Neural cell (in vitro differentiated cells): ENCODE results near the gene FAM184A. TPM values are rescaled to one million over a fixed set of nuclear protein-coding genes. Genes with fewer than 3 reads are reported as not detected.

Experiments used
- H2AFZ ChIP-seq: fragments of 200-600, 300-800 bp; sonication (generic), shearing (Covaris generic); 2 replicates; pipeline ENCODE4 v1.6.0; 2014; ENCODE audit warnings: low read depth, mild to moderate bottlenecking, antibody characterized with exemption, low read length, moderate library complexity
- H3F3A ChIP-seq: fragments of 200-600 bp; shearing (Covaris generic); 2 replicates; pipeline ENCODE4 v1.6.1; 2016; ENCODE audit warnings: mild to moderate bottlenecking, moderate library complexity, mixed read lengths, antibody characterized with exemption, low read length; ENCODE audit not compliant: insufficient read depth, poor library complexity, severe bottlenecking
- H3K27ac ChIP-seq: fragments of 200-600, 300-800 bp; sonication (generic), shearing (Covaris generic); 2 replicates; pipeline ENCODE4 v1.5.1; 2014; ENCODE audit warnings: mild to moderate bottlenecking, low read length, moderate library complexity
- H3K27me3 ChIP-seq: fragments of 300-800, 200-600 bp; sonication (generic), shearing (Covaris generic); 2 replicates; pipeline ENCODE4 v1.6.0; 2014; ENCODE audit warnings: mild to moderate bottlenecking, low read depth, low read length, moderate library complexity; ENCODE audit not compliant: insufficient read depth
- H3K36me3 ChIP-seq: fragments of 300-800, 200-600 bp; sonication (generic), shearing (Covaris generic); 2 replicates; pipeline ENCODE4 v1.5.1; 2014; ENCODE audit warnings: mild to moderate bottlenecking, antibody characterized with exemption, low read length, moderate library complexity; ENCODE audit not compliant: insufficient read depth
- H3K4me2 ChIP-seq: fragments of 300-800, 200-600 bp; sonication (generic), shearing (Covaris generic); 2 replicates; pipeline ENCODE4 v1.6.0; 2014; ENCODE audit warnings: mild to moderate bottlenecking, low read length
- H3K4me3 ChIP-seq: fragments of 300-800, 200-600 bp; sonication (generic), shearing (Covaris generic); 2 replicates; pipeline ENCODE4 v1.5.1; 2014; ENCODE audit warnings: mild to moderate bottlenecking, low read length, moderate library complexity
- H3K79me2 ChIP-seq: fragments of 200-600 bp; shearing (Covaris generic); replicated peaks from 2 replicates; pipeline ENCODE4 v1.6.0; 2014; ENCODE audit warnings: mild to moderate bottlenecking, low read length, moderate library complexity; ENCODE audit not compliant: insufficient read depth
- H3K9ac ChIP-seq: fragments of 300-800, 200-600 bp; sonication (generic), shearing (Covaris generic); 2 replicates; pipeline ENCODE4 v1.6.1; 2016; ENCODE audit warnings: mild to moderate bottlenecking, low read length, mixed read lengths
- H3K9me2 ChIP-seq: fragments of 200-600 bp; shearing (Covaris generic); 2 replicates; pipeline ENCODE4 v1.6.1; 2016; ENCODE audit warnings: mild to moderate bottlenecking, low read length, mixed read lengths; ENCODE audit not compliant: insufficient read depth
- H3K9me3 ChIP-seq: fragments of 200-600, 300-800 bp; sonication (generic), shearing (Covaris generic); 2 replicates; pipeline ENCODE4 v1.6.1; 2016; ENCODE audit warnings: mild to moderate bottlenecking, mixed run types, low read length, moderate library complexity, mixed read lengths
- H4K20me1 ChIP-seq: fragments of 200-600 bp; shearing (Covaris generic); 2 replicates; pipeline ENCODE4 v1.6.1; 2016; ENCODE audit warnings: mild to moderate bottlenecking, mixed run types; ENCODE audit not compliant: insufficient read depth
- EP300 ChIP-seq: fragments of 450-650 bp; conservative IDR thresholded peaks from 2 replicates; pipeline ENCODE4 v1.6.1; 2014; ENCODE audit warnings: antibody characterized with exemption, mild to moderate bottlenecking, moderate library complexity; ENCODE audit not compliant: poor library complexity, severe bottlenecking
- EZH2 ChIP-seq: fragments of 200-600, 300-800 bp; shearing (Covaris generic), sonication (generic); IDR thresholded peaks from 2 replicates; pipeline ENCODE4 v1.6.1; 2014; ENCODE audit warnings: antibody characterized with exemption, low read length, borderline replicate concordance, mild to moderate bottlenecking; ENCODE audit not compliant: insufficient read depth, poor library complexity, severe bottlenecking
- MXI1 ChIP-seq: fragments of 450-650 bp; conservative IDR thresholded peaks from 2 replicates; pipeline ENCODE4 v1.6.1; 2014; ENCODE audit warnings: antibody characterized with exemption, mild to moderate bottlenecking; ENCODE audit not compliant: poor library complexity, severe bottlenecking
- POLR2AphosphoS5 ChIP-seq: IDR thresholded peaks from 2 replicates; pipeline ENCODE4 v1.6.1; 2012
- RAD21 ChIP-seq: fragments of 450-650 bp; conservative IDR thresholded peaks from 2 replicates; pipeline ENCODE4 v1.6.1; 2014; ENCODE audit warnings: antibody characterized with exemption, mild to moderate bottlenecking, moderate library complexity
- REST ChIP-seq: IDR thresholded peaks from 2 replicates; pipeline ENCODE4 v1.6.1; 2012; ENCODE audit warnings: borderline replicate concordance
- SMC3 ChIP-seq: fragments of 450-650 bp; conservative IDR thresholded peaks from 2 replicates; pipeline ENCODE4 v1.6.1; 2014; ENCODE audit warnings: antibody characterized with exemption, mild to moderate bottlenecking, moderate library complexity; ENCODE audit not compliant: poor library complexity
- TAF1 ChIP-seq: IDR thresholded peaks from 2 replicates; pipeline ENCODE4 v1.6.1; 2012; ENCODE audit warnings: low read depth
- polyA plus RNA-seq: library from polyadenylated mRNA; depleted of rRNA; stranded (reverse); fragments of >200 nt; gene quantifications from 2 replicates; pipeline ENCODE4 v1.2.3, GENCODE V29; 2014
- TF ChIP-seq, protein P1 (sequence below): fragments of 450-650 bp; IDR thresholded peaks from 2 replicates; pipeline ENCODE4 v1.5.1; 2014; ENCODE audit warnings: antibody characterized with exemption, mild to moderate bottlenecking, moderate library complexity; ENCODE audit not compliant: poor library complexity, severe bottlenecking

The FAM184A gene
- polyA plus RNA-seq, 1 donor from 2014 or later, result 47.5 TPM

DNA sequence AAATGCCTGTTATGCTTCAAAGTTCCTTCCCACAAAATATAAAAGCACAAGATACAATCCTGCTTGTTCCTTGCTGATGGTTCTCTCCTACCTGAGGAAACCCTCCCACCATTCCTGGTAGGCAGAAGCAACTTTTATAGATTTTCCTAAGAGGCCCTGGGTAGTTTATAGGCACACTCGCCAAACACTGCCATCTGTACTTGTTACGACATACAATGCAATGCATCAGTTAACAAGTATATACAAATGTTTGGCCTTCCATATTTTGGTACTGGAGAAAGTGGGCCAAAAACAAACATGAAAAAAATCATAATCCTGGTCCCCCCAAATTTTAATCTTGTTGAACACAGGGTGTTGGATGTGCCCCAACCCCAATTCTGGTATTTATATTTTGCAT, 160.1 kb downstream of the FAM184A start:
- H3F3A ChIP-seq, result no peaks in the 10 kb centered on the region
- no peaks in the 10 kb centered on the region for H3K9me3 ChIP-seq
- no peaks in the 10 kb centered on the region for H3K79me2 ChIP-seq
- no peak overlapping the region for H3K9ac ChIP-seq
- H4K20me1 ChIP-seq, result no peaks in the 10 kb centered on the region
- no peaks in the 10 kb centered on the region for H3K9me2 ChIP-seq
- H3K27me3 ChIP-seq, result no peaks in the 10 kb centered on the region
- no peaks in the 10 kb centered on the region for H3K36me3 ChIP-seq
- no peak overlapping the region for H3K27ac ChIP-seq
- no peak overlapping the region for H2AFZ ChIP-seq
- no peak overlapping the region for H3K4me2 ChIP-seq
- no peak overlapping the region for H3K4me3 ChIP-seq
- TF ChIP-seq EZH2 (no peak), TAF1 (no peak), POLR2AphosphoS5 (no peak), MXI1 (no peak), SMC3 (no peak), EP300 (no peak), RAD21 (no peak), REST (no peak)
- TF ChIP-seq, protein P1, sequence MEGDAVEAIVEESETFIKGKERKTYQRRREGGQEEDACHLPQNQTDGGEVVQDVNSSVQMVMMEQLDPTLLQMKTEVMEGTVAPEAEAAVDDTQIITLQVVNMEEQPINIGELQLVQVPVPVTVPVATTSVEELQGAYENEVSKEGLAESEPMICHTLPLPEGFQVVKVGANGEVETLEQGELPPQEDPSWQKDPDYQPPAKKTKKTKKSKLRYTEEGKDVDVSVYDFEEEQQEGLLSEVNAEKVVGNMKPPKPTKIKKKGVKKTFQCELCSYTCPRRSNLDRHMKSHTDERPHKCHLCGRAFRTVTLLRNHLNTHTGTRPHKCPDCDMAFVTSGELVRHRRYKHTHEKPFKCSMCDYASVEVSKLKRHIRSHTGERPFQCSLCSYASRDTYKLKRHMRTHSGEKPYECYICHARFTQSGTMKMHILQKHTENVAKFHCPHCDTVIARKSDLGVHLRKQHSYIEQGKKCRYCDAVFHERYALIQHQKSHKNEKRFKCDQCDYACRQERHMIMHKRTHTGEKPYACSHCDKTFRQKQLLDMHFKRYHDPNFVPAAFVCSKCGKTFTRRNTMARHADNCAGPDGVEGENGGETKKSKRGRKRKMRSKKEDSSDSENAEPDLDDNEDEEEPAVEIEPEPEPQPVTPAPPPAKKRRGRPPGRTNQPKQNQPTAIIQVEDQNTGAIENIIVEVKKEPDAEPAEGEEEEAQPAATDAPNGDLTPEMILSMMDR, result no peak

GRCh38 chr6:118917546-118918328, 160.7 kb downstream of the FAM184A start:
- no peak overlapping the region for H2AFZ ChIP-seq
- H3K79me2 ChIP-seq, result no peaks in the 10 kb centered on the region
- no peaks in the 10 kb centered on the region for H3F3A ChIP-seq
- no peak overlapping the region for H3K4me2 ChIP-seq
- no peaks in the 10 kb centered on the region for H3K9me2 ChIP-seq
- H4K20me1 ChIP-seq, result no peaks in the 10 kb centered on the region
- peaks cover under 1% of the 10 kb centered on the region for H3K36me3 ChIP-seq
- no peak overlapping the region for H3K4me3 ChIP-seq
- H3K9ac ChIP-seq, result no peak overlapping the region
- H3K27ac ChIP-seq, result no peak overlapping the region
- H3K27me3 ChIP-seq, result no peaks in the 10 kb centered on the region
- no peaks in the 10 kb centered on the region for H3K9me3 ChIP-seq
- TF ChIP-seq REST, result no peak
